ENCODE data around the gene USH2A.

USH2A gene

GRCh38 chr1:215932558-215932957, 490.7 kb downstream of the USH2A start:
- DNase-seq (ENCODE audit: low read depth in 2 of 2): no peak

GRCh38 chr1:215926670-215927069, 496.6 kb downstream of the USH2A start:
- DNase-seq (ENCODE audit: low read depth in 2 of 2): no peak

- DNase-seq (ENCODE audit: low read depth in 2 of 2): no peak
These were observed 500.0 kb downstream of the USH2A start for GRCh38 chr1:215923129-215923824.

- DNase-seq (ENCODE audit: low read depth in 2 of 2): no peak
These were observed 511.8 kb downstream of the USH2A start for GRCh38 chr1:215911406-215911968.

- no peak for DNase-seq (ENCODE audit: low read depth in 2 of 2)
These were observed 517.6 kb downstream of the USH2A start for GRCh38 chr1:215905493-215906115.

GRCh38 chr1:215900684-215901083, 522.6 kb downstream of the USH2A start:
- DNase-seq (ENCODE audit: low read depth in 2 of 2): no peak

- DNase-seq (ENCODE audit: low read depth in 2 of 2): no peak
These were observed 523.3 kb downstream of the USH2A start for GRCh38 chr1:215899901-215900300.

GRCh38 chr1:215895893-215896292, 527.4 kb downstream of the USH2A start:
- DNase-seq (ENCODE audit: low read depth in 2 of 2): no peak

- DNase-seq (ENCODE audit: low read depth in 2 of 2): no peak
These were observed 528.0 kb downstream of the USH2A start for GRCh38 chr1:215895276-215895675.

- DNase-seq (ENCODE audit: low read depth in 2 of 2): no peak
These were observed 528.6 kb downstream of the USH2A start for GRCh38 chr1:215894617-215895016.

GRCh38 chr1:215891266-215892057, 531.8 kb downstream of the USH2A start:
- no peak for DNase-seq (ENCODE audit: low read depth in 2 of 2)

GRCh38 chr1:215890438-215890837, 532.8 kb downstream of the USH2A start:
- no peak for DNase-seq (ENCODE audit: low read depth in 2 of 2)

- no peak for DNase-seq (ENCODE audit: low read depth in 2 of 2)
These were observed 533.4 kb downstream of the USH2A start for GRCh38 chr1:215889871-215890270.

GRCh38 chr1:215888159-215888558, 535.1 kb downstream of the USH2A start:
- no peak for DNase-seq (ENCODE audit: low read depth in 2 of 2)

GRCh38 chr1:215887627-215888026, 535.6 kb downstream of the USH2A start:
- no peak for DNase-seq (ENCODE audit: low read depth in 2 of 2)

- DNase-seq (ENCODE audit: low read depth in 2 of 2): no peak
These were observed 540.2 kb downstream of the USH2A start for GRCh38 chr1:215883004-215883403.

GRCh38 chr1:215878843-215879242, 544.4 kb downstream of the USH2A start:
- DNase-seq (ENCODE audit: low read depth in 2 of 2): no peak

- no peak for DNase-seq (ENCODE audit: low read depth in 2 of 2)
These were observed 545.1 kb downstream of the USH2A start for GRCh38 chr1:215878128-215878527.

- no peak for DNase-seq (ENCODE audit: low read depth in 2 of 2)
These were observed 545.7 kb downstream of the USH2A start for GRCh38 chr1:215877452-215877951.

GRCh38 chr1:215875712-215876111, 547.5 kb downstream of the USH2A start:
- no peak for DNase-seq (ENCODE audit: low read depth in 2 of 2)

- DNase-seq (ENCODE audit: low read depth in 2 of 2): no peak
These were observed 548.0 kb downstream of the USH2A start for GRCh38 chr1:215875236-215875635.

GRCh38 chr1:215872658-215873057, 550.6 kb downstream of the USH2A start:
- DNase-seq (ENCODE audit: low read depth in 2 of 2): no peak
